ENCODE results near the gene MMP15. TPM values are rescaled to one million over a fixed set of nuclear protein-coding genes. Genes with fewer than 3 reads are reported as not detected.
"Not testable (repeated sequence)": the region's sequence is repeated elsewhere in the genome, so short reads cannot be mapped to it uniquely, and the experiment has no call there.

Gene MMP15
- total RNA-seq, 1 donor from 2014 or later, result 97.8 TPM

GRCh38 chr16:58062821-58063220 is 37.3 kb downstream of the MMP15 start:
- H3K4me3 Mint-ChIP-seq (ENCODE audit: unreplicated experiment), result no peak overlapping the region
- peaks cover 23% of the 10 kb centered on the region for H3K4me1 Mint-ChIP-seq (ENCODE audit: unreplicated experiment)
- no peak for DNase-seq (ENCODE audit: low spot score)
- H3K36me3 Mint-ChIP-seq (ENCODE audit: low read depth, unreplicated experiment), result no peaks in the 10 kb centered on the region
- H3K9me3 Mint-ChIP-seq (ENCODE audit: unreplicated experiment), result no peaks in the 10 kb centered on the region
- TF ChIP-seq, protein P1, sequence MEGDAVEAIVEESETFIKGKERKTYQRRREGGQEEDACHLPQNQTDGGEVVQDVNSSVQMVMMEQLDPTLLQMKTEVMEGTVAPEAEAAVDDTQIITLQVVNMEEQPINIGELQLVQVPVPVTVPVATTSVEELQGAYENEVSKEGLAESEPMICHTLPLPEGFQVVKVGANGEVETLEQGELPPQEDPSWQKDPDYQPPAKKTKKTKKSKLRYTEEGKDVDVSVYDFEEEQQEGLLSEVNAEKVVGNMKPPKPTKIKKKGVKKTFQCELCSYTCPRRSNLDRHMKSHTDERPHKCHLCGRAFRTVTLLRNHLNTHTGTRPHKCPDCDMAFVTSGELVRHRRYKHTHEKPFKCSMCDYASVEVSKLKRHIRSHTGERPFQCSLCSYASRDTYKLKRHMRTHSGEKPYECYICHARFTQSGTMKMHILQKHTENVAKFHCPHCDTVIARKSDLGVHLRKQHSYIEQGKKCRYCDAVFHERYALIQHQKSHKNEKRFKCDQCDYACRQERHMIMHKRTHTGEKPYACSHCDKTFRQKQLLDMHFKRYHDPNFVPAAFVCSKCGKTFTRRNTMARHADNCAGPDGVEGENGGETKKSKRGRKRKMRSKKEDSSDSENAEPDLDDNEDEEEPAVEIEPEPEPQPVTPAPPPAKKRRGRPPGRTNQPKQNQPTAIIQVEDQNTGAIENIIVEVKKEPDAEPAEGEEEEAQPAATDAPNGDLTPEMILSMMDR (IDR thresholded peaks at IDR 0.05; ENCODE audit: unreplicated experiment), result no peak
- peak overlapping the region; percentile 98 for H3K27ac Mint-ChIP-seq (ENCODE audit: unreplicated experiment)
- no peaks in the 10 kb centered on the region for H3K27me3 Mint-ChIP-seq (ENCODE audit: unreplicated experiment)

DNA sequence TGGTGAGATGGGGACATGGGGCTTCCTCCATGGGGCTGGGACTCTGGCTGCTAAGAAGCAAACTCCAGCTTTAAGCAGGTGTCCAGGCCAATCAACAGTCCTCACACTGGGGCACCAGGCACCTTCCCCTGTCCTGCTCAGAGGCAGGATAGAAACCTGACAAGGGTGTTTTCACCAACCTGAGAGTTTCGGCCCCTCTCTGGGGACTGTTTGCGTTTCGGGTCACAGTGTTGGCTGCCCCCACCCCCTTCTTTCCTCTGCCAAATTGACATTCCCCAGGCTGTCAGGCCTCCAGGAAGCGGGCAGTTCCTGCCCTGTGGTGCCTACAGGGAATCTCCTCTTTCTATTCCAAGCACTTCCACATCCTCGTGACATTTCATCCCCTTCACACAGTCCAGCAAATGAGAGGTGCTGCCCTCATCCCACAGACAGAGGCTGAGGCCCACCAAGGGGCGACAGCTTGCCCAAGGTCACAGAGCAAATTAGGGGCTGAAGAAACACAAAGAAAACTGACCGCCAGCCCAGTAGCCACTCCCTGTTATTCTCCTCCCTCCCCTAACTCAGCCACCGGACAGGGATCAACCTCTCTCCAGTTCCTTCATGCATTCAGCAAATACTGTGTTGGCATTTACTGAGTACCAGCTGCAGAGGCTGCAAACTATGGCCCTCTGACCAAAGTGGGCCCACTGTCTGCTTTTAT is 38.0 kb downstream of the MMP15 start:
- no peak overlapping the region for H3K4me3 Mint-ChIP-seq (ENCODE audit: unreplicated experiment)
- no peaks in the 10 kb centered on the region for H3K36me3 Mint-ChIP-seq (ENCODE audit: low read depth, unreplicated experiment)
- H3K27ac Mint-ChIP-seq (ENCODE audit: unreplicated experiment), result peak overlapping the region; percentile 98
- DNase-seq (ENCODE audit: low spot score), result peak; percentile 43
- H3K4me1 Mint-ChIP-seq (ENCODE audit: unreplicated experiment), result peaks cover 23% of the 10 kb centered on the region
- TF ChIP-seq, protein P1 (IDR thresholded peaks at IDR 0.05; ENCODE audit: unreplicated experiment), result no peak
- no peaks in the 10 kb centered on the region for H3K9me3 Mint-ChIP-seq (ENCODE audit: unreplicated experiment)
- no peaks in the 10 kb centered on the region for H3K27me3 Mint-ChIP-seq (ENCODE audit: unreplicated experiment)

DNA sequence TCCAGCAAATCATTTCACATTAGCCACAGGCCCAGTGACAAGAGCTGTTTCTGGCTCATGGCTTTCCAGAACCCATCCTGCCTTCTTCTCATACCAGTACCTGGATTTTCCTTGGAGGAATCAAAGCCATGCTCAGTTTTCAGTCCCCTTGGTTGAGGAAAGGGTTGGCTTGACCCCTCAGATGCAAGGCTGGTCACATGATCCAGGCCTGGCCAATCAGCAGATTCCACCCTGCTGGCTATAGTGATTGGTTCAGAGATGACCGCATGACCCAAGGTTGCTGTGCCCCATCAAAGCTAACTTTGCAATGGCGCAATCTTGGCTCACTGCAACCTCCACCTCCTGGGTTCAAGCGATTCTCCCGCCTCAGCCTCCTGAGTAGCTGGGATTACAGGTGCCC is 45.0 kb downstream of the MMP15 start:
- no peaks in the 10 kb centered on the region for H3K36me3 Mint-ChIP-seq (ENCODE audit: low read depth, unreplicated experiment)
- peaks cover 3% of the 10 kb centered on the region for H3K27me3 Mint-ChIP-seq (ENCODE audit: unreplicated experiment)
- H3K4me3 Mint-ChIP-seq (ENCODE audit: unreplicated experiment), result no peak overlapping the region
- TF ChIP-seq, protein P1 (IDR thresholded peaks at IDR 0.05; ENCODE audit: unreplicated experiment), result no peak
- DNase-seq (ENCODE audit: low spot score), result no peak
- H3K27ac Mint-ChIP-seq (ENCODE audit: unreplicated experiment), result no peak overlapping the region
- H3K4me1 Mint-ChIP-seq (ENCODE audit: unreplicated experiment), result peaks cover 6% of the 10 kb centered on the region
- no peaks in the 10 kb centered on the region for H3K9me3 Mint-ChIP-seq (ENCODE audit: unreplicated experiment)

- H3K4me1 Mint-ChIP-seq (ENCODE audit: unreplicated experiment); H3K9me3 Mint-ChIP-seq (ENCODE audit: unreplicated experiment); H3K27ac Mint-ChIP-seq (ENCODE audit: unreplicated experiment); H3K27me3 Mint-ChIP-seq (ENCODE audit: unreplicated experiment); H3K4me3 Mint-ChIP-seq (ENCODE audit: unreplicated experiment); H3K36me3 Mint-ChIP-seq (ENCODE audit: low read depth, unreplicated experiment); DNase-seq (ENCODE audit: low spot score): not testable (repeated sequence)
Measured at GRCh38 chr16:58072134-58072533, 46.6 kb downstream of the MMP15 start.

- not testable (repeated sequence) for DNase-seq (ENCODE audit: low spot score); H3K4me1 Mint-ChIP-seq (ENCODE audit: unreplicated experiment); H3K27ac Mint-ChIP-seq (ENCODE audit: unreplicated experiment); H3K4me3 Mint-ChIP-seq (ENCODE audit: unreplicated experiment); H3K9me3 Mint-ChIP-seq (ENCODE audit: unreplicated experiment); H3K27me3 Mint-ChIP-seq (ENCODE audit: unreplicated experiment)
- peaks cover 11% of the 10 kb centered on the region for H3K36me3 Mint-ChIP-seq (ENCODE audit: low read depth, unreplicated experiment)
Measured at GRCh38 chr16:58073086-58073485, 47.5 kb downstream of the MMP15 start.

DNA sequence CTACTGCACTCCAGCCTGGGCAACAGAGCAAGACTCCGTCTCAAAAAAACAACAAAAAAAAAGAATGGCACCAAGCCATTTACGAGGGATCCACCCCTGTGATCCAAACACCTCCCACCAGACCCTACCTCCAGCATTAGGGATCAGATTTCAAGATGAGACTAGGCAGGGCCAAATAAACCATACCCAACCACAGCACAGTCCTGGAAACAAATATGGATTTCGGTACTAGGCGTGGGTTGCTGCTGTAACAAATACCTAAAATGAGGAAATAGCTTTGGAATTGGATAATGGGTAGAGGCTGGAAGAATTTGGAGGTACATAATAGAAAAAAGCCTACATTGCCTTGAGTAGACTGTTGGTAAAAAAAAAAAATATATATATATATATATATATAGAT is 49.1 kb downstream of the MMP15 start:
- Mint-ChIP-seq H3K27ac (ENCODE audit: unreplicated experiment) (no peak overlapping the region), H3K9me3 (ENCODE audit: unreplicated experiment) (peaks cover 3% of the 10 kb centered on the region), H3K27me3 (ENCODE audit: unreplicated experiment) (peaks cover 3% of the 10 kb centered on the region), H3K36me3 (ENCODE audit: low read depth, unreplicated experiment) (peaks cover 11% of the 10 kb centered on the region), H3K4me1 (ENCODE audit: unreplicated experiment) (peaks cover 17% of the 10 kb centered on the region), H3K4me3 (ENCODE audit: unreplicated experiment) (no peak overlapping the region)
- TF ChIP-seq, protein P1 (IDR thresholded peaks at IDR 0.05; ENCODE audit: unreplicated experiment), result no peak
- no peak for DNase-seq (ENCODE audit: low spot score)

Data from endothelial cell (in vitro differentiated cells).